GM15510 (cell line): ENCODE results near the gene SMG7.

Source experiments
- POLR2A ChIP-seq: IDR thresholded peaks from 3 replicates; pipeline ENCODE4 v1.6.1; 2011; ENCODE audit warnings: borderline replicate concordance; ENCODE audit not compliant: insufficient read length; ENCODE audit errors: extremely low read depth

SMG7 gene

DNA sequence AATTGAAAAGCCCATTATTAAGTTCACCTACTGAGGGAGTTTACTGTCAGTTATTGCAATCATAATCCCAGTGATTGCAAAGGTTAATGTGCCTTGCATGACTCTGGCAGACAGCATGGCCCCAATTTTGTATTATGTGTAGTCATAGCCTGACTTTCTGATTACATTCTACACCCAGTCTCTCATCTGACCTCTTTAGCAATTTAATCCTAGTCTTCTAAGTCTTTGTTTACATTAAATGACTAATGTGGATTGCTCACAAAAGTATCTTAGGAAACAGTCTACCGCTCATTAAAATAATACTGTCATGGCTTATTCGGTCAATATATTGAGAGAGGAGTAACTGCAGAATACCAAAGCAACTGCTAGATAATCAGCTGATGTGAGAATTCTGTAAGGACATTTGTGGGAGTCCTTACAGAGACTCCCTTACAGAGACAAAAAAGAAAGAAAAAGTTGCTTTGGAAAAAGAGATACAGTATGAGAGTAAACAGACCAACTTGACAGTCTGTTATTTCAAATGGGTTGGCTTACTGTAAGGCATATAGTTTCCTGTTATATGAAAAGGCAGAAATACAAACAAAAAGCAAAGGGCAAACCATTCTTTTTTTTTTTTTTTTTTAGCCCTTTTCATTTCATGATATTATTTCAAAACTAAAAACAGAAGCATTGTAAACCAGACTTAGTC, 42.8 kb downstream of the SMG7 start:
- no peak for TF ChIP-seq POLR2A

GRCh38 chr1:183516725-183517124, 44.4 kb downstream of the SMG7 start:
- TF ChIP-seq POLR2A = no peak

GRCh38 chr1:183517401-183517800, 45.1 kb downstream of the SMG7 start:
- no peak for TF ChIP-seq POLR2A

GRCh38 chr1:183520379-183520778, 48.1 kb downstream of the SMG7 start:
- TF ChIP-seq POLR2A = no peak

- TF ChIP-seq POLR2A = no peak
Observed at GRCh38 chr1:183522104-183522503, 49.8 kb downstream of the SMG7 start.

DNA sequence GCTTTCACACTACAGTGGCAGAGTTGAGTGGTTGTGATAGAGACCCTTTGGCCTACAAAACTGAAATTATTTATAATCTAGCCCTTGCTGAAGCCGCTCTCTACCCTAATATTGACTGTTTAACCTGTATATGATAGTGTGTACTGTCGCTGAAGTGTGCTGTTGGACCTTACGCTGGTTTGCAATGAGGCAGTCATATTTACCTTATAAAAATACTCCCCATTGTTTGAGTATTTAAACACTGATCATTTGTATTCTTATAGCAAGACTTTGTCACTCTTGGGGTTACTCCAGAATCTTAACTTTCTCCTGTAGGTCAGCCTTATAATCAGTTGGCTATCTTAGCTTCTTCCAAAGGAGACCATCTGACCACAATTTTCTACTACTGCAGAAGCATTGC, 56.3 kb downstream of the SMG7 start:
- no peak for TF ChIP-seq POLR2A

DNA sequence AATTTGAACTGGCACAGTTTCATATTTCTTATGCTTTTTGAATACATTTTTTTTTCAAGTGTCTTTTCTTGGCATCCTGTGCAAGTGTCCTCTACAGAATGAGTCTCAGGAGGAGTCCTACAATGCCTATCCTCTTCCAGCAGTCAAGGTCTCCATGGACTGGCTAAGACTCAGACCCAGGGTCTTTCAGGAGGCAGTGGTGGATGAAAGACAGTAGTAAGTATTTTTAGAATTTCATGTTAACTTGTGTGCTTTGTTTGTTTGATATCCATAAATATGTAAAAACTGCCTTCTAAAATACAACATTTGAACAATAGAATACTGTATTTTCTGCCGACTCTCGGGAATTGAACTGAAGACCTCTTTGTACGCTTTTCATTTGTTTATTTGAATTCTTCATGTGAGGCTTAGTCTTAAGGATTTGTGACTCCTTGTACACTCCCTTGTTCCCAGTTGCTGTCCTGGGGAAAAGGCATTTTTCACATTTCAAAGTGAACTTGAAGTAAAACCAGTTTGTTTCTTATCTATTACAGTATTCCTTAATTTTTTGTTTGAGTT, 61.4 kb downstream of the SMG7 start:
- TF ChIP-seq POLR2A = no peak

GRCh38 chr1:183537405-183537804, 65.1 kb downstream of the SMG7 start:
- no peak for TF ChIP-seq POLR2A

- TF ChIP-seq POLR2A = no peak
Observed at GRCh38 chr1:183543619-183544204, 71.4 kb downstream of the SMG7 start.

DNA sequence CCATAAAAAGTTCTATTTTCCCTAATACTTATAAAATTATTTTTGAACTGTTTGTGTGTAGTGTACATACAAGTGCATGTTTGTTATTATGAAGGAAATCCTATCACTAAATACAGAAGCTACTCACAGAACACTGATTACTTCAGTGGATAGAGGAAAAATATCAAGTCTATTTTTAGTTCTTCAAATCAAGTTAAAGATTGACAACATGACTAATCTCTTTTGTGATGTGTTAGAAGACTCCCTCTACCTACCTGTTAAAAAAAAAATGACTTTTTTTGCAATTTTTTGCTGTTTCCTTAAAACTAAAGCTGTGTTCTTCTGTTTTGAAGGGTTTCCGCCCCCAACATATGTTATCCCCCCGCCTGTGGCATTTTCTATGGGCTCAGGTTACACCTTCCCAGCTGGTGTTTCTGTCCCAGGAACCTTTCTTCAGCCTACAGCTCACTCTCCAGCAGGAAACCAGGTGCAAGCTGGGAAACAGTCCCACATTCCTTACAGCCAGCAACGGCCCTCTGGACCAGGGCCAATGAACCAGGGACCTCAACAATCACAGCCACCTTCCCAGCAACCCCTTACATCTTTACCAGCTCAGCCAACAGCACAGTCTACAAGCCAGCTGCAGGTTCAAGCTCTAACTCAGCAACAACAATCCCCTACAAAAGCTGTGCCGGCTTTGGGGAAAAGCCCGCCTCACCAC, 72.4 kb downstream of the SMG7 start:
- no peak for TF ChIP-seq POLR2A

GRCh38 chr1:183546427-183546826, 74.1 kb downstream of the SMG7 start:
- TF ChIP-seq POLR2A = no peak

DNA sequence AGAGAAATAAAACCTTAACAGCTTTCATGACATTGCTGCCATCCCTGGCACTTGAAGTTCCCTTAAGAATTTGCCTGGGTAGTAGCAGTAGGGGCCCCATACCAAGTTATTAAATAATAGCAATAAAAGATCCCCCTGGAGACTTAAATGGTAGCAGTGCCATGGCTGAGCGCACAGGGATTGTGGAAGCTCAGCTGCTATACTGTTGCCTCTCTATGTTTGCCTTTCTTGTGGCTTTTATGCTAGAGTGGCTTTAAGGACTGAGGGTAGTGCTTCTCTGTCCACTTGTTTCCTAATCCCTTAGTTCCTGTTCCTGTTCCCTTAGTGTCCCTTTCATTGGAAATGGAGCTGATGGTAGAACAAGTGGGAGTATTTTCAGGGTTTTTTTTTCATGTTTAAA, 75.8 kb downstream of the SMG7 start:
- TF ChIP-seq POLR2A = no peak

DNA sequence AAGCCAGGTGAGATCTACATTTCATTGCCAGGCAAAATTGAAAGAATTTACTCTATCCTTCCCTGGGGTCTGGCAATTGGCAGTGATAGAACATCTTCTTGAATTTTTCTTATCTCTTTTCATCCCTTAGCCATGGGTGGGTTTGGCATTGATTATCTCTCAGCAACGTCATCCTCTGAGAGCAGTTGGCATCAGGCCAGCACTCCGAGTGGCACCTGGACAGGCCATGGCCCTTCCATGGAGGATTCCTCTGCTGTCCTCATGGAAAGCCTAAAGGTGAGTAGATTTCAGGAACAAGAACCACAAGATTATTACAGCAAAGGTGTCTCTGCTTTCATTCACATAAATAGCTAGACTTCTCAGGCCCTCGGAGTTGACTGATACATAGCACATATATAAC, 78.6 kb downstream of the SMG7 start:
- no peak for TF ChIP-seq POLR2A

DNA sequence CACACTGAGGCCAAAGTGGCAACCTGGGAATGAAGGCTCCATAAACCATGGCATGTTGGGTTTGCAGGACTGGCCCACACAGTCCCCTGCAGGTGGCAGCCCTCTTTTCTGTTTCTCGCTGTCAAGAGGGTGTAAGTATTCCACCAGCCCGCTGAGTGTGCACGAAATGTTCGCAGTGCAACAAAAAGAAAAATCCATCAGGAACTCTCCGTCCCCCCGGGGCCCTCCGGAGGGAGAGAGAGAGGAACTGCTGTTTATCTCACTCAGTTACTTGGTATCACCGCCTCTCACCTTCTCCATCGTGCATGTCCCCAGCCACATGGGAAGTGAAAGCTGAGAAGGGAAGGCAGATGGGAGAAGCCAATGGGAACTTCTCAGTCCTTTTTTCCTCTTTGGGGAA, 79.6 kb downstream of the SMG7 start:
- TF ChIP-seq POLR2A = no peak

DNA sequence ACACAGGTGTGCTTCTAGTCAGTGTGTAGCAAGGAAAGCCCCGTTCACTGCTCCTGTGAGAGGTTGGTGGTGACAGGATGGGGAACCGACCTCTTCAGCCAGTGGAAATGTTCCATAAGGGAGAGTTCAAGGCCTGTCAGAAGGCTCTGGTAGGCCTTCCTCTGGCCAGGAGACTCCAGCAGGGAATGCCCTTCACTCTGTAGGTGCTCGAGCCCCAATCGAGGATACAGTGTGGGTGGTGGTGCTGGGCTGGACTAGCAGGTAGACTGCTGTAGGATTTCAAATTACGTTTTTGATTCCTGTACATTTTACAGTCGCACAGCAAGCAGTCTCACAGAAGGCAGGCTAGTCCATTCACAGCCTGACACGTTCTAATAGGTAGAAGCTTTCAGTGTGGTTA, 80.1 kb downstream of the SMG7 start:
- TF ChIP-seq POLR2A = no peak

DNA sequence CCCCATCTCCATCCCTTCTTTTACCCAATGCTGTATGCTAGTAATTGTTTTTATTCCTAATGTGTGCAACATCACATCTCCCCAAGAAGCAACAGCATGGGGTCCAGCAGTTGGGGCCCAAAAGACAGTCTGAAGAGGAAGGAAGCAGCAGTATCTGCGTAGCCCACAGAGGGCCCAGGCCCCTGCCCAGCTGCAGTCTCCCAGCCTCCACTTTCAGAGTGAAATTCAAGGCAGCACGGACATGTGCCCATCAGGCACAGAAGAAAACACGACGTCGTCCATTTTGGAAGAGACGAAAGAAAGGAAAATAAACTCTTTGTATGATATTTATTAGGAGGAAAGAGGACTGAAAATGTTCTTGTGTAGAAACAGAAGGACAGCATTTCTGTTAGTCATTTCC, 80.6 kb downstream of the SMG7 start:
- no peak for TF ChIP-seq POLR2A
